GM21367 (cell line): ENCODE results near the gene CRYBG1.
"Not testable (repeated sequence)": the region's sequence is repeated elsewhere in the genome, so short reads cannot be mapped to it uniquely, and the experiment has no call there.

Source experiments
- ATAC-seq: cut with Tn5 transposase; IDR thresholded peaks from one replicate; pipeline ENCODE4 v1.9.1; 2021; ENCODE audit not compliant: unreplicated experiment

CRYBG1 gene

GRCh38 chr6:106547601-106548453, 187.3 kb downstream of the CRYBG1 start:
- ATAC-seq: no peak

GRCh38 chr6:106548926-106549455, 188.5 kb downstream of the CRYBG1 start:
- not testable (repeated sequence) for ATAC-seq

GRCh38 chr6:106549521-106549920, 189.0 kb downstream of the CRYBG1 start:
- ATAC-seq: no peak

DNA sequence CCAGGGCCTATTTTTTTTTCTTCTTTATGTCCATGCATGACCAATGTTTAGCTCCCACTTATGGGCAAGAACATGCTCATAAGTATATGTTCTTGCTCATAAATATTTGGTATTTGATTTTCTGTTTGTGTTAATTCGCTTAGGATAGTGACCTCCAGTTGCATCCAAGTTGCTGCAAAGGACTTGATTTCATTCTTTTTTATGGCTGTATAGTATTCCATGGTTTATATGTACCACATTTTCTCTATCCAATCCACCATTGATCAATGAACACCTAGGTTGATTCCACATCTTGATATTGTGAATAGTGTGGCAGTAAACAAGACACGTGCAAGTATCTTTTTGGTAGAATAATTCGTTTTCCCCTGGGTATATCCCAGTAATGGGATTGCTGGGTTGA, 190.6 kb downstream of the CRYBG1 start:
- ATAC-seq: no peak

DNA sequence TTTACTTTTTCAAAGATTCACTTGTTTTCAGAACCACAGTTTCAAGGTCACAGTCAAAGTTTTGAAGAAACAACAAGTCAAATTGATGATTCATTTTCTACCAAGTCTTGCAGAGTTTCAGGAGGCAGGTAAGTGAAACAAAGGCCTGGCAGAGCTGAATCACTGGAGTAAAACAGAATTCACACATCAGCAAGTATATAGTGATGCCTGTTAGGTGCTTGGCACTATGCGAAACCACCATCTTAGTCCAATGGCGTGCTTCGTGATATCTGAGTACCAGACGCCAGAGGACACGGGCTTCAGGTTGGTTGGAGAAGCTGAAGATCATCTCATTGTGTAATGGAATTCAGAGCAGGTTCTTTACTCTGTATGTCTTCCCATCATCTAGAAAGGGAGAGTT, 192.9 kb downstream of the CRYBG1 start:
- ATAC-seq: no peak

- no peak for ATAC-seq
Observed at GRCh38 chr6:106555767-106556166, 195.2 kb downstream of the CRYBG1 start.

DNA sequence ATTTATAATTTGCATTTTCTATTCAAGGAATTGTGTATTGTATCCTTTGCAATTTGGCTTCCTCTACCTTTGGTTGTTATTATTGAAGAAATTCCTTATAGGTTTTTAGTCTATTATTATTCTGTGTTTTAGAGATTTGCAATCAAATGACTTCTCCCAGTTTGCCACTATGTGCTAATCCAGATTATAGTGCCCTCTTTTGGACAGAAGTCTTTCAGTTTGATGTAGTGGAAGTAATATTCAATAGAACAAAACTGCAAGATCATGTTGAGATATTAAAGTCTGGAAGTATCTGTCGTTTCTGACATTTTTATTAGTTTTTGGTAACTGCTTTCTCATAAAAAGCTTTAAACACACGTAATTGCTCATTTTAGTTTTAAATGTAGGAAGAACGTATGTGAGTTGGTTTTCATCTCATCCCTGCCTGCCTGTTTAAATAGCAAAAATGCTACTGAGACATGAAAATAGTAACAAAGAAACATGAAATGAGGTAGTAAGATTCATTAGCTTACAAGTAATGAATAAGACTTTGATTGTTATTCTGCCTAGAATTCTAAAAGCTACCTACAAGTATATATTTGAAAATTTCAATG, 195.9 kb downstream of the CRYBG1 start:
- no peak for ATAC-seq

GRCh38 chr6:106557837-106558236, 197.3 kb downstream of the CRYBG1 start:
- ATAC-seq: no peak

DNA sequence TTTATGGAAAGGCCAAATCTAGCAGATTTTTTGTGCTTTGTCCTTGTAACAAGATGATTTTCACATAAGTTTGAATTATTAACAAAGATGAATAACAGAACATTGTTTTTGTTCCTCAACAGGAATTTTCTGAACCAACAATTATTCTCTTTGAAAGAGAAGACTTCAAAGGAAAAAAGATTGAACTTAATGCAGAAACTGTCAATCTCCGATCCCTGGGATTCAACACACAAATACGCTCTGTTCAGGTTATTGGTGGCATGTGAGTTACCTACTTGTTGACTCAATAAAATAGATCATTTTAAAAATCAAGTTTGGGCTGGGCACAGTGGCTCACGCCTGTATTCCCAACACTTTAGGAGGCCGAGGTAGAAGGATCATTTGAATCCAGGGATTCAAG, 197.8 kb downstream of the CRYBG1 start:
- ATAC-seq: no peak

DNA sequence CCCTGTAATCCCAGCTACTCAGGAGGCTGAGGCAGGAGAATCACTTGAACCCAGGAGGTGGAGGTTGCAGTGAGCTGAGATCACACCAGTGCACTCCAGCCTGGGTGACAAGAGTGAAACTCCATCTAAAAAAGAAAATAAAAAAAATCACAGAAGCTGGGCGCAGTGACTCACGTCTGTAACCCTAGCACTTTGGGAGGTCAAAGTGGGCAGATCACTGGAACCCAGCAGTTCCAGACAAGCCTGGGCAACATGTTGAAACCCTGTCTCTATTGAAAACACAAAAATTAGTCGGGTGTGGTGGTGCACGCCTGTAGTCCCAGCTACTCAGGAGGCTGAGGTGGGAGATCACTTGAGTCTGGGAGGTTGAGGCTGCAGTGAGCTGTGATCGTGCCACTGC, 199.1 kb downstream of the CRYBG1 start:
- ATAC-seq: not testable (repeated sequence)

DNA sequence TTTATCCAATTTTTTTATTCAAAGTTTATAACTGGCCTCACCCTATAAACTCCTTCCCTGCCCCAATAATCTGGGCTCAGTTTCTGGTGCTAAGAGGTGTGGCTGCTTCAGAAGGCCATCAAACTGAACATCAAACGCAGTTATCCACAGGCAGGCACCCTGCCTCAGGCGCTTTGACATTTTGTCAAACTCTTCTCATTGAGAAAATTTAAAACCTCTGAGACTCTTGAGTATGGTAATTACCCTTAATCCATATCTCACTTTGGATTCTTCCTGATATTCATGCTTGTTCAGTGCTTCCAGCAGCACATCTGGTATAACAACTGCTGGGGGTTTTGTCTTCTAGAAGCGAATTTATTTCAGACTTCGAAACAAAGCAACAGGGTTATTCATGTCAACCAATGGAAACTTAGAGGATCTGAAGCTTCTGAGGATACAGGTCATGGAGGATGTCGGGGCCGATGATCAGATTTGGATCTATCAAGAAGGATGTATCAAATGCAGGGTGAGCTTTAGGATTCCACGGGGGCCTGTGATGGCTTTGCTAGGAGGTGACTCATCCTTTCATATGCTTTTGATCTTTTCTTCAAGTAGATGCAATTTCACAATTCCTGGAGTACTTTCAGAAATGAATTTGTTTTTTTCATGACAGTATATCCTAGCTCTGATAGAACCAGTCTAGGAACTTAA, 200.6 kb downstream of the CRYBG1 start:
- no peak for ATAC-seq

DNA sequence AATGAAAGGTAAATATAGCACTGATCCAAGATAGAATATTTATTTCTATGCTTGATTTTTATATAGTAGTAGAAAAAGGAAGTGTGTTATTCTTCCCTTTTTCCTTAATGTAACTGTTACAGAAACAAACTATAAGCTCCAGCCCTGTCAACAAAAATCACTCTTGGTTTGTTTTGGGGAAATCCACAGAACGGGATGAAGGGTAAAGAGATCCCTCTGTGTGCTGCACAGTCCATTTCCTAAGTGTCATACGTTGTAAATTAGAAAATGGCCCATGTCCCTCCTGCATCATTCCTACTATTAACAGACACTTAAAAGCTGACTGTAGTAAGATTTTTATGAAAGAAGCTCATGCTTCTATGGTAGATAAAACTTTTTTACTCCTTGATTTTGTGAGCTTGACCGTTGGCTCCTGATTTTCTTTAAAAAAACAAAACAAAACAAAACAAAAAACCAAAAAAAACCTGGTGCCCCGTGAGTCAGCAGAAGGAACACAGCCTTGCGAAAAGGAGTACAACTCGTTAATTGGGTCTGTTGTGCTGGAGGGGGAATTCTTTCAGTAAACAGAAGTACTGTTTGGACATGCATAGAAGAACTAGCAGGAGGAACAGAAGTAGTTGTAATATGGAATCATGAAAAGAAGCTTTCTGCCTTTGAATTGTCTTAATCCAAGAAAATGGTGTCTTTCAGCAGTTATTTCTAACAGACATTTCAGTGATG, 201.3 kb downstream of the CRYBG1 start:
- no peak for ATAC-seq

DNA sequence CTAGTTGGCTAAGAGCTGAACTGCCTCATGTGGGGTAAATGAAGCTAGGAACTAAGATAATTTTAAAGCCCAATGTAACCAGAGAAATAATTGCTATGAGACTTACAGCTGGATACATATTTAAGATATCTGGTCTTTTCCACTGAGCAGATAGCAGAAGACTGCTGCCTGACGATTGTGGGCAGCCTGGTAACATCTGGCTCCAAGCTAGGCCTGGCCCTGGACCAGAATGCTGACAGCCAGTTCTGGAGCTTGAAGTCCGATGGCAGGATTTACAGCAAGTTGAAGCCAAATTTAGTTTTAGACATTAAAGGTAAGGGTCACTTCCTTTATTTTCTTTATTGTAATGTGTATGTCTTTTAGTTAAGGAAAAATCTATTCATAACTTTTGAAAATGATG, 203.1 kb downstream of the CRYBG1 start:
- ATAC-seq: no peak

DNA sequence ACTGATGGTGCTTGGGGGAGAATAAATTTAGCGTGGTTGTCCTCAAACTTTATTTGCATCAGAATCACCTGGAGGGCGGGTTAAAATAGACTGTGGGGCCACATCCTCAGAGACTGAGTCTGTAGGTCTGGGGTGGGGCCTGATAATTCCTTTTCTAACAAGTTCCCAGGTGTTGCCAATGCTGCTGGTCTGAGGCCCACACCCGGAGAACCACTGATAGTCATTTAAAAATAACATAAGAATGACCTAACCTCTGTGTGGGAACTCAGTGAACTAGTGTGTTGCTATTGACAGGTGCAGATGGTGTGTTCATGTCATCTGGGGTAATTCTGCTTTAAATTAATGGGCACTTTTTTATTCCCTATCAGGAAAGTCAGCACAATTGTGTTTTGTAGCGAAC, 204.0 kb downstream of the CRYBG1 start:
- no peak for ATAC-seq

DNA sequence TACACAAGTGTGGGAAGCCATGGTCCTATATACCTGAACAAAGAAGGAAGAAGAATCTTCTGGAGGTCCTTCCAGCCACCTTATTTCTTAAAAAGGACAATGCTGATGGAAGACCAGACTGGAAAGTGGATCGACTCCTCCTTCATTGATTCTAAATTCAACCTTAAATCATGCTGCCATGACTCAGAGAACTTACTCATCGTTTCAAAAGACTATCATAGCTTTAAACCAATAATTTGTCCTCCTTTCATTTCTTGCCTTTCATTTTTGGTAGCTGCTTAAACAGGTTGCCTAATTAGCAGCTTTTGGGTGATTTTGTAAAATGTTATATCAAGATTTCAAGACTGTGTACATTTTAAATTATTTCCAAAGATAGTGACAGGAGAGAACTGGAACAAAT, 208.0 kb downstream of the CRYBG1 start:
- ATAC-seq: no peak

GRCh38 chr6:106569428-106569827, 208.9 kb downstream of the CRYBG1 start:
- ATAC-seq: no peak

DNA sequence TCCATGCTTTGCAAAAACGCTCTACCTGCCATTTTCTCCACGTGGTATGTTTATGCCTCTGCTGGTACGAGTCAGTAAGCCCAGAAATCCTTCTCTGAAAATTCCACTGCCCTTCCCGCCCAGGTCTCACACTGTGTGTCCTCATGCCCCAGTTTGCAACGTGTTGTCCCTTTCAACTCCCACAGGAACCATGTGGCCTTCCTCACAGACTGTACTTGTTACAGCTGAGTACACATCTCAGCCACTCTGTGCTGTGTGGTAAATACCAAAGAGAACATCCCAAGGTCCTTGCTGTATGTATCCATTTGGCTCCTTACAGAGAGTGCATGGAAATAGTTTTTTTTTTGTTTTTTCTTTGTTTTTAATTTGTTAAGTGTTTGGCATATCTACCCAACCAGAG, 211.9 kb downstream of the CRYBG1 start:
- ATAC-seq: no peak

DNA sequence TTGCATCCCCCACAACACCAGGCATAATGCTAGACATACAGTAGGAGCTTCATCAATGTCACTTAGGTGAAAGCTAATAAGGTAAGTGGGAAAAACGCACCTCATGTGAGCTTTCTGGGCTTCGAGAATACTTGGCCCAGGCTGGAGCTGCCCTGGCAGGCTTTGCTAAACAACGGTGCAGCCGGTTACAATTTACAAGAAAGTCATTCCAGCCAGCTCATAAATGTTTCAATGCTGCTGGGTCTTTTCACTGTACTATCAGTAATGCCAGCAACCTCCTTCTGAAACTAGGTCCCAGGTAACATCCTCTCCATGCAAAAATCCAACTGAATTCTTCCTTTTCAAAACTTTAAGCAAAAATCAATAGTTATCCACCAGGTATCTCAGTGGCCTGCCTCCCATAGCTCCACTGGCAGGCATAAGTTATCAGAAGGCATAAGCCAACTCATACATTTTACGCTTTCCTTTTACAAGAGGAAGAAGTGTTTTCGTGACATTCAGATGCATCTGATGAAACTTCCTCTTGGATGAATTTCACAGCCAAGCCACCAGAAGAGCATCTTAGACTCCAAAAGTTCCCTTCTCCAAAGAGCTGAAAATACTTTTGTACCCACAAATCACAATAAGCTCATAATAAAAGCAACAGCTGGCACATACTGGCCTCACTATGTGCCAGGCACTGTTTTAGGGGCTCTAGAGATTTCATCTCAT, 212.5 kb downstream of the CRYBG1 start:
- ATAC-seq: no peak

DNA sequence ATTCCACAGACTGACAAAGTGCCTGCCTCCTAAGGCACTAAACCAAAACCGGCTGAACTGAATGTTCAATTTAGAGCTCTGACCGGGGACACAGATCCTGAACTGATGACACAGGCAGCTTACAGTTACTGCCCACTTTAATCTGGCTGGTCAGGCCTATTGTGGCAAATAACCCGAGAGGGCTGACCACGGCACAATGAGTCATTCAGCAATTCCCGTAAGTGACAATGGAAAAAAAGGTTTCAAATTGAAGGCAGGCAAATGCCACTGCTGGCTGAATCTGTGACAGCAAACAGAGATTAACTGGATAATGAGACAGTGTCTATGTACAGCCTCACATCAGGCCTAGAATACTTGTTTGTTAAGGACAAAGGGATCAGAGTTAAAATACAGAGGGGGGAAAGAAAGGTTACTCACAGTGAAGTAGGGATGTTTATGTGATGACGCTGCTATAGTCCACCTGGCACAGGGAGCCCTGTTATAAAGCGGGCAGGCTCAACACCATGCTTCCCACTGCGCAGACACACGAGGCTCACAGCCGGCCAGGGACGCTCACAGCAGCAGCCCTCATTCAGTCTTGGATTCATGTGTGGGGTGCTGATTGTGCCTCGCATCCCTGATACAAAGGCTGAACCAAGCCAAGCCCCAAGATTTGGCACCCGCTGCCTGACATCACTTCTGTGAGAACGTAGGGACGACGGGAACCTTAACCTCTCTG, 214.4 kb downstream of the CRYBG1 start:
- no peak for ATAC-seq

GRCh38 chr6:106579281-106579680, 218.8 kb downstream of the CRYBG1 start:
- ATAC-seq: no peak
